Body of pancreas (tissue), 4 donors: ENCODE results near the gene HTR2A.

Experiments used
- CTCF ChIP-seq, 7 experiments: fragments of 450-650 bp in 4 of 7; fragments of 200-600 bp in 3 of 7; sonication (generic) in 3 of 7; IDR thresholded peaks; one replicate each; pipeline ENCODE4 v1.5.1; 2016 to 2019; ENCODE audit warnings: antibody characterized with exemption in 7 of 7
- POLR2A ChIP-seq, 3 donors: fragments of 450-650 bp; IDR thresholded peaks; one replicate each; pipeline ENCODE4 v1.6.1; 2016; ENCODE audit warnings: antibody characterized with exemption in 3 of 3, mild to moderate bottlenecking in 2 of 3

- TF ChIP-seq POLR2A (IDR thresholded peaks at IDR 0.05) (no peak), CTCF (IDR thresholded peaks at IDR 0.05) (no peak)
Measured at GRCh38 chr13:46864941-46865340, 31.9 kb downstream of the HTR2A start.
